ENCODE measurements around the gene MIER1.

DNA sequence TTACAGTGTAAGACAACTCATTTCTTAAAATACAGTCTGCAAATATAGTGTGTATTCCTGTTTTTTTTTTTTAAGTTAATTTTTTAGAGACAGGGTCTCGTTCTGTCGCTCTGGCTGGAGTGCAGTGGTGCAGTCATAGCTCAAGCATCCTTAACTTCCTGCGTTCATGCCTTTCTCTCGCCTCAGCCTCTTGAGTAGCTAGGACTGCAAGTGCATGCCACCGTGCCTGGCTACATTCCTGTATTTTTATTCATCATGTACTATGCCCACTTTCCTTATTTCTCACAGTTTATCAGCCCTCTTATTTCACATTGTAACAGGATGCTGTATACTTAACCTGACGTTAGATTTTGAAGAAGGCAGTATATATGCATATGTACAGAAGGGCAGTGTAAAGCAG lies 26.7 kb downstream of the MIER1 start:
- TF ChIP-seq CTCF (conservative IDR thresholded peaks at IDR 0.05 in 1 of 2, IDR thresholded peaks at IDR 0.05 in 1 of 2; ENCODE audit: extremely low read depth in 1 of 2, insufficient read depth in 1 of 2, low read depth in 1 of 2, low read length in 2 of 2) = no peak
- TF ChIP-seq EZH2 (IDR thresholded peaks at IDR 0.05; ENCODE audit: borderline replicate concordance, low read length) = no peak
